Tibial nerve (tissue), 4 donors: ENCODE measurements around the gene NKAIN2.

Experiments used
- CTCF ChIP-seq, 5 experiments: fragments of 200-600 bp in 3 of 5; fragments of 450-650 bp in 2 of 5; sonication (generic) in 3 of 5; IDR thresholded peaks; one replicate each; pipeline ENCODE4 v1.5.1; 2016 to 2019; ENCODE audit warnings: antibody characterized with exemption in 5 of 5, mild to moderate bottlenecking in 3 of 5, moderate library complexity in 2 of 5
- EP300 ChIP-seq, 2 donors: sonication (generic); formaldehyde crosslinking; IDR thresholded peaks; one replicate each; pipeline ENCODE4 v1.6.1; 2017; ENCODE audit warnings: antibody characterized with exemption in 2 of 2, mild to moderate bottlenecking in 1 of 2
- POLR2A ChIP-seq, 2 donors: fragments of 450-650 bp; IDR thresholded peaks; one replicate each; pipeline ENCODE4 v1.6.1; 2017; ENCODE audit warnings: antibody characterized with exemption in 2 of 2, mild to moderate bottlenecking in 2 of 2, moderate library complexity in 2 of 2

- TF ChIP-seq POLR2A (IDR thresholded peaks at IDR 0.05) (no peak), CTCF (IDR thresholded peaks at IDR 0.05) (no peak), EP300 (IDR thresholded peaks at IDR 0.05) (no peak)
Observed at GRCh38 chr6:123850555-123850954, 46.9 kb downstream of the NKAIN2 start.
